ENCODE results near the gene FAU.
"Not testable (repeated sequence)": the region's sequence is repeated elsewhere in the genome, so short reads cannot be mapped to it uniquely, and the experiment has no call there.

Gene FAU

DNA sequence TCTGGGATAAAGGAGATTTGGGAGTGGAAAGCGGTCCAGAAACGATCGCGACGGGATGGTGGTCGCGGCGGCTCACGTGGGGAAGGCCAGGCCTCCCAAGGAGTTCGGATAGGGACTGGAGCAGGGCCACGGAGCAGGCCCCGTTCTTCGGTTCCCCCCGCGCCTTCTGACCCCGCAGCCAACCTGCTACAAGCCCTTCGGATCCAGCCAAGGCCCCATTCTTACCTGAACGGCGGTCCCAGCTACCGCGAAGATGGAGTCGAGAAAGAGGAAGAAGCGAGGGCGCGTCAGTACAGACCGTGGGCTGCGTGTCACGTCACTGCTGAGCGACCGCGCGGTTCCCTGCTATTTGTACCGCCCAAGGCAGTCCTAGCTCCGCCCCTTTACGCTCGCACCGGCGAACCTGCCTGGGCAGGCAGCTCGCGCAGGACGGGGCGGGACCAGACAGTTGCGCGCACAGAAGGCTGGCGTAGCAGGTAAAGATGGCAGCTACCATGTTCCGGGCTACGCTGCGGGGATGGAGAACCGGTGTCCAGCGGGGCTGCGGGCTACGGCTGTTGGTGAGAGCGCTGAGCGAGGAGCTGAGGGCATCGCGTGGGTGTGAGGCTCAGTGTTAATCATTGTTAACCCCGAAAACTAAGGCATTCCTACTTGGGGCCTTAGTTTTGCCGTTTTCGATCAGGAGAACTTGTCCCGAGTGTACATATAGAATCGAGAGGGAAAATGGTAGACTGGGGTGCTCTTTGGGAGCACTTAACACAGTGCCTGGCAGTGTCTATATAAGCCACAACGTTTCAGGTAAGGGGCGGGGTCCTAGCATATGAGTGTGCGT, at the start of gene FAU, which contains the start of gene MRPL49:
Gene FAU (minus strand): TSS at position 270 of the 832 bp plus-strand sequence. CDS start 321 bp downstream, outside the sequence.
Gene MRPL49 (plus strand): TSS at position 457 of the 832 bp plus-strand sequence. CDS start 26 bp downstream, at position 483.
- peak; percentile 99 for DNase-seq

DNA sequence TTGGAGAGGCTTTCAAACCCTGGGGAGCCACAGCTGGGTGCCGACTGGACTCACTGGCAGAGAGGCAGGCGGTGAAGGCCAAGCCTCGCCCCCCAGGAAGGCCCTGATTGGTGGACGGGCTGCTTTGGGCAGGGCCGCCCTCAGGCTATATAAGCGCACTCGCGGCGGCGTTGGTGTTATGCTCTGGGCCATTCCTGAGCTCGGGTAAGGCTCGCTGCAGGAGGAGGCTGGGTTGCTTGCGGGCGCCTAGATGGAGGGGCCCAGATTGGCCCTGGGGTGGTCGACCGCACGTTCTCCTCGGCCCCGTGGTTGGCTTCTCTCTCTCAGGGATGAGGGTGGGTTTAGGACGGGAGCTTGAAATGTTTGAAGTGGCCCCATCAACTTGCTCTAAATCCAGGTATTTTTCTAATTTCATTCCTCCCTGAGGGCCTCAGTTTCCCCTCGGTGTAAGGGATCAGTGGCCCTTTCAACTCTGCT, 48.2 kb upstream of the FAU start, which contains the start of gene SPDYC:
Gene SPDYC (plus strand): TSS at position 176 of the 477 bp plus-strand sequence. CDS start 1,125 bp downstream, outside the sequence.
- DNase-seq: no peak

DNA sequence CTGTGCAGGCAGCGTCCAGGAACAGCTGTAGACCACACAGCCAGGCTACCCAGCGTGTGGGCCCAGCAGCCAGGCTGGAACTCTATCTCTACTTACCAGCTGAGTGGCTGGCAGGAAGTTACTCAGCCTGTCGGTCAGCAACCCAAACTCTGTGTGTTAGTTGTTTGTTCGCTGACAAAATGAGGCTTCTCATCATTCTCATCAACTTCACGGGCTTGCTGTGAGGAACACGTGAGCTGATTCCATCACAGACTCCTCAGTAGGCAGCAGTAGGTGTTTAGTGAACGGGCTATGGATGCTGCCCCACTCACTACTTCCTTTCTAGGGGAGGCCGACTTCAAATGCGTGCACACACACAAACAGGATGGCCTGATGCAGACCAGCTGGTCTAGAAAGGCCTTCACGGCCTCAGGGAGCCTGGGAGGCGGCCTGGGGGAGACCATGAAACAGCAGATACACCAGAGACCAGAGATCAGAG, 47.3 kb upstream of the FAU start:
- DNase-seq: no peak

DNA sequence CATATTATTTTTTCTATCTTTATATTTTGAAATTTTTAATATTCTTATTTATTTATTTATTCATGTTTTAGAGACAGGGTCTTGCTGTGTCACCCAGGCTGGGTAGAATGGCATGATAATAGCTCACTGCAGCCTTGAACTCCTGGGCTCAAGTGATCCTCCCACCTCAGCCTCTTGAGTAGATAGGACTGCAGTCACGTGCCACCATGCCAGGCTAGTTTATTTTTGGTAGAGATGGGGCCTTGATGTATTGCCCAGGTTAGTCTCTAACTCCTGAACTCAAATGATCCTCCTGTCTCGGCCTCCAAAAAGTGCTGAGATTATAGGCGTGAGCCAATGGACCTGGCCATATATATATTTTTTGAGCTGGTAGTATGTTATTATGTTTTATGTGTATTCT, 45.7 kb upstream of the FAU start:
- DNase-seq: no peak

DNA sequence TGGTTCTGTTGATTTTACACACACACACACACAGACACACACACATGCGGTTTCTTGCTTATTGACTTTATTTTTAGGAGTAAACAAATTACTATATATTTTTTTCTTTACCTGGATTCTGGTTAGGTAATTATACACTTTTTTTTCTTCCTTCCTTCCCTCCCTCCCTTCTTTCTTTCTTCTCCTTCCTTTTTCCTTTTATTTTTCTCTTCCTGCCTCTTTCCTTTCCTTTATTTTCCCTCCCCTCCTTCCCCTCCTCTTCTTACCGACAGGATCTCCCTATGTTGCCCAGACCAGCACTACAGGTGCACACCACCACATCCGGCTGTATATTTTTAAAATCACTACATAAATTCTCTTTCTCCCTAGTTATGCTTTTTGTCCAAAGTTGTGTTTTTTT, 45.0 kb upstream of the FAU start:
- no peak for DNase-seq

DNA sequence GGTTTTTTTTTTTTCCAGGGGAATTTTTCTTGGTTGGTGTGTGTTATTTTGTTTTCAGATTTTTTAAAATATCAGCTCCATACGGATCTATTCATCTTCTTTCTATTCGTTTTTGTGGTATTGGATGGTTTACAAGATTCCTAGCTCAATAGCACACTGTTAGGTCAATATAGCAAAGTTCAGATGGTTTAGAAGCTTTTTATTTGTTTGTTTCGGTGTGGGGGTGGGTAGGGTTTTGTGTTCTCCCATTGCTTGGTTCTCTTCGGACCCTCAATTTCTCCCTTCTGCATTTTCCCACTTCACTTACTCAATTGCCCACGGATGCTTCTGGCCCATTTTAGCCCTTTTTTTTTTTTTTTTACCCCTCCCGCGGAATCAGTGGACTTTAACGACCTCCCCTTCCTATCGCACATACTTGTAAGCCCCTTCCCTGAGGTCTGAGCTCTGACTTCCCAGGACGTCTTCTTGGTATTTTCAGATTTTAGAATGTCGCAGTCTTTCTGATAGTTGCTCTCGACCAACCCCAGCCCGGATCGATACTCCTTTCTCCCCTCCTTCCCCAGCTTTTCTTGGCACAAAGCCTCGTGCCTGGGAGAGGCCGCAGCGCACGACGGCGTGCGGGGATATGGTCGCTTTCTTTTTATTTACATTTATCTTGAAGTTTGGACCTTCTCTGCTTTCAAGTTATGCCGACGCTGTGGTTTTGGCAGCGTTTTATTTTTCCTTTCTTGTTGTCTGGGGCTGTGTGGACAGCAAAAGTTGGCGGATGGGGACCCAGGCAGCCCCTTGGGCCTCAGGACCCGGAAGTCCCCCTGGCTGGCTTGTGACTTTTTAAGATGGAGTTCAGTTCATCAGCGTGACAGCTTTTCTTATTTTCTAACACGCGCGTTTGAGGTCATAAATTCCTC, 43.7 kb upstream of the FAU start:
- no peak for DNase-seq

DNA sequence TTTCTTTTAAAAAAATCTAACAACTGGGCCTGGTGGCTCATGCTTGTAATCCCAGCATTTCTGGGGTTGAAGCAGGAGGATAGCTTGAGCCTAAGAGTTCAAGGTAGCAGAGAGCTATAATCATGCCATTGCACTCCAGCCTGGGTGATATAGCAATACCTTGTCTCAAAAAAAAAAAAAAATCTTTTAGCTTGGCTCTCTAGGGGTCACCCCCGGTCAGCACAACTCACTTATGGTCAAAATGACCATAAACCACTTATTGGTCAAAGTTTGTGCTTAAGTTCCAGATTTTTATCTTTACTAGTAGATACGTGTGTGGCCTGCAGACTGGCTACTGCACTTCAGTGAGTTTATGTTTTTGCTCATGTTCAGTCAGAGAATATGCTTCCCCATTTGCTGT, 41.8 kb upstream of the FAU start:
- DNase-seq: no peak

DNA sequence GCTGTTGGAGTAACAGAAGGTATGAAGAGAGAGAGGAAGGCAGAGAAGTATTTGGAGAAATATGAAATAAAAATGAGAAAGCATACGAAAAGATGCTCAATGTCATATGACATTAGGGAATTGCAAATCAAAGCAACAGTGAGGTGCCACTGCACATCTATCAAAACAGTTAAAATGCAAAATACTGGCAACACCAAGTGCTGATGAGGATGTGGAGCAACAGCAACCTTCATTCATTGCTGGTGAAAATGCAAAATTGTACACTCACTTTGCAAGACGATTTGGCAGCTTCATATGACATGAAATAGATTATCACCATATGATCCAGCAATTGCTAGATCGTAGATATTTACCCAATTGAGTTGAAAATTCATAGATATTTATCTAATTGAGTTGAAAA, 38.7 kb upstream of the FAU start:
- DNase-seq: no peak

DNA sequence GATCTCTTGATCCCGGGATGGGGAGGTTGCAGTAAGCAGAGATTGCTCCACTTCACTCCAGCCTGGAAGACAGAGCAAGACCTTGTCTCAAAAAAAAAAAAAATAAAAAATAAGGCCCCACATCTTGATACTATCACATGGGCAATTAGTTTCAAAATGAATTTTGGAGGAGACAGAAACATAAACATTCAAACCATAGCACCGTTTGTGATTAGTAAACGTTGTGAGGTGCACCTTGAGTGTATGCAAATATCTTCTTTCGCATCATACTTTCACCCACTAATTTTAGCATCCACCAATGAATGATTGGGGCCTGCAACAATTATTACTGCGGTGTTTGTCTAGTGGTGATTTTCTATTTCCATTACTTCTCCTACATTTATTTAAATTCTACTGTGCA, 37.1 kb upstream of the FAU start:
- DNase-seq: no peak

DNA sequence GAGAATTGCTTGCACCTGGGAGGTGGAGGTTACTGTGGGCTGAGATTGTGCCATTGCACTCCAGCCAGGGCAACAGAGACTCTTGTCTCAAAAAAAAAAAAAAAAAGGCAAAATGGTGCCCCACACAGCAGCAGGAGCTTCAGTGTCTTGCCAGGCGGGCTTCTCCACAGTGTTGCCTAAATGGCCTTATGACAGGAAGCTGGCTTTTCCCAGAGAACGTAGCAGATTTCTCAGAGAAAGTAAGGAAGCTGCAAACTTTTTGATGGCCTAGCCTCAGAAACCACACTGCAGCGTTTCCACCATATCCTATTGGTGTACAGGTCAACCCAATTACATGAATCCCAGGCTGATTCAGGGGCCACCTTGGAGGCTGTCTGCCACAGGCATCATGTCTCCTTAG, 35.4 kb upstream of the FAU start:
- DNase-seq: no peak

DNA sequence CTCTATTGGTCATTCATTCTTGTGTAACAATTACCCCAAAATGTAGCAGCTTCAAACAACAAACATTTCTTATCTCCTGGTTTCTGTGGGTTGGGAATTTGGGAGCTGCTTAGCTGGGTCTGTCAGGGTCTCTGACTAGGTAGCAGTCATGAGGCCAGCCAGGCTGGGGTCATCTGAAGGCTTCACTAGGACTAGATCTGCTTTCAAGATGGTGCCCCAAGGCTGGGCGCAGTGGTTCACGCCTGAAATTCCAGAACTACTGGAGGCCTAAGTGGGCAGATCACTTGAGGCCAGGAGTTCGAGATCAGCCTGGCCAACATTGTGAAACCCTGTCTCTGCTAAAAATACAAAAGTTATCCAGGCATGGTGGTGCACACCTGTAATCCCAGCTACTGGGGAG, 35.0 kb upstream of the FAU start:
- no peak for DNase-seq

DNA sequence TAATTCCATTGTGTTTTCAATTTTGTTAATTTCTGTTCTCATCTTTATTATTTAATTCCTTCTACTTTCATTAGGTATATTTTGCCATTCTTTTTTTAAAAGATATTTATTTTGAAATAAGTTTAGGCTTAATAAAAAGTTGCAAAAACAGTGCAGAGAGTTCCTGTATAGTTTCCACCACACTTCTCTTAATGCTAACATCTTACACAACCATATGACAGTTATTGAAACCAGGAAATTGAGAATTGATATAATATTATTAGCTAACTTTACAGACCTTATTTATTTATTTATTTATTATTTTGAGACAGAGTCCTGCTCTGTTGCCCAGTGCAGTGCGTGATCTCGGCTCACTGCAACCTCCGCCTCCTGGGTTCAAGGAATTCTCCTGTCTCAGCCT, 34.3 kb upstream of the FAU start:
- DNase-seq: no peak

DNA sequence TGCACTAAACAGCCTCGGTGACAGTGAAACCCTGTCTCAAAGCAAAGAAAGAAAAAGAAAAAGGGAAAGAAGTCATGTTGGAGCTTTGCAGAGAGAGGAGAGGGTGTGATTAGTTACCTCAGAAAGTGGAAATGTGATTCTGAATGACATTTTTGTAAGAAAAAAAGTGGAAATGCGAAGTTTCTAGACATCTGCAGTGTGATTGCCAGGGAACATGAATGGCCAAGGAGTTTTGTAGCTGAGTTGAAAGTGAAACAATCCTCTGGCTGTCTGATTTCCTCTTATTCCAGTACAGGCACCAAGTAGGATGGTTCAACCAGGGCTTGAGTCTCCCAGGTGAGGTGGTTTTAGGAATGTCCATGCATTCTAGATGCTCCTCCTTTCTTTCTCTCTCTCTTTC, 30.2 kb upstream of the FAU start:
- no peak for DNase-seq

DNA sequence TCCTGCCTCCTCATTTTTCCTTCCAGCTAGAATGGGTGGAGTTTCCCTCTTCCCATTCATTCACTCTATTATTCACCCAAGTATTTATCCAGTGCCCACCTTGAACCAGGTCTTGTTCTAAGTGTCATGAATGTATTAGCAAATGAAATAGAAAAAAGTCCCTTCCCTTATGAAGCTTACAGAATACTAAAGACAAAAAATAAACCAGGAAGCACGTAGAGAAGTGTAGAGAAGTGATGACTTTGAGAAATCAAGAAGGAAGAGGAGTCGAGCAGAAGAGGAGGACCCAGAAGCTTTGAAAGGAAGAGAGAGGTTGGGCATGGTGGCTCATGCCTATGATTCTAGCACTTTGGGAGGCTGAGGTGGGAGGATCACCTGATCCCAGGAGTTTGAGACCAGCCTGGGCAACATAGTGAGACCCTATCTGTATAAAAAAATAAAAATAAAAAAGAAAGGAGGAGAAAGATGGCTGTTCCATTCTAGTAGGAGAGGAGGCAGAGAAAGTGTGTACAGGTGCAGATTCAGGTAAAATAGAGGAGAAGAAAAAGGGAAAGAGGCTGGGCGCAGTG, 29.5 kb upstream of the FAU start:
- no peak for DNase-seq

DNA sequence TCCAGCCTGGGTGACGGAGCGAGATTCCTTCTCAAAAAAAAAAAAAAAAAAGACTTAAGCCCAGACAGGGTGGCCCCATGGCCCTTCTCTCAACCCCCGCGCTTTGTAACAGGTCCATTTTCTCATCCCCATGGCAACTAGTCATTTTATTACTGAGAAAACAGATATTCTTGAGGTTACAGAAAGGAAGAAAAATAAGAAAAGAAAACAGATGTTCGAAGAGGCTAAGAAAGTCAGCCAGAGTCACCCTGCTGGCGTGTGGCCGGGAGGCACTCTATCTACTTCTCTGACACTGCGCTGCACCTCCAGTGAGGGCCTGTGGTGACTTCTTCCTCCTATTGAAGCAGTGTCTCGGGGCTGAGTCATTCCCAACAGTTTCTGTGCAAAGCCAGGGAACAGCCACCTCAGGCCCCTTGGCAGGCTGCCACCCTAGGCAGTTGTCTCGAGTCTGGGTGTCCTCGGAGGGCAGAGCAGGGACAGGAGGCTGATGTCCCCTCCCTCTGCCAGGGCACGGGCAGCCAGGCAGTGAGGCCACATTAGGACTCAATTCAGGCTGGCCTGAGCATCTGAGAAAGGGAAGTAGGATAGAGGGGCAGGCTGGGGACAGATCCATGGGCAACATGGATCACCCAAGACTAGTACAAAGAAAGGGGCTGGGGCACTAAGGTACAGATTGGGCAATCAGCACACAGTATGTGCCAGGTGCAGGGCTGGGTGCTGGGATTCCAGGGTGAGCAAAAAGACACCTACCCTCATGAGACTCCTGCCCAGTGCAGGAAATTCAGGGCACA, 28.8 kb upstream of the FAU start:
- peak in 1 of 2 donors; percentile 79 for DNase-seq

DNA sequence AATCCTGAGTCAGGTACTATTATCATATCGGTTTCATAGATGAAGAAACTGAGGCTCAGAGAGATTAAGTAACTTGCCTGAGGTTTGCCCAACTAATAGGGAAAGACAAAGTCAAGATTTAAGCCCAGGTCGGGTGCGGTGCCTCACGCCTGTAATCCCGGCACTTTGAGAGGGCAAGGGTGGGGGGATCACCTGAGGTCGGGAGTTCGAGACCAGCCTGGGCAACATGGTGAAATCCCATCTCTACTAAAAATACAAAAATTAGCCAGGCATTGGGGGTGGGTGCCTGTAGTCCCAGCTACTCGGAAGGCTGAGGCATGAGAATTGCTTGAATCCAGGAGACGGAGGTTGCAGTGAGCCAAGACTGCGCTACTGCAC, 28.2 kb upstream of the FAU start:
- DNase-seq: not testable (repeated sequence)

DNA sequence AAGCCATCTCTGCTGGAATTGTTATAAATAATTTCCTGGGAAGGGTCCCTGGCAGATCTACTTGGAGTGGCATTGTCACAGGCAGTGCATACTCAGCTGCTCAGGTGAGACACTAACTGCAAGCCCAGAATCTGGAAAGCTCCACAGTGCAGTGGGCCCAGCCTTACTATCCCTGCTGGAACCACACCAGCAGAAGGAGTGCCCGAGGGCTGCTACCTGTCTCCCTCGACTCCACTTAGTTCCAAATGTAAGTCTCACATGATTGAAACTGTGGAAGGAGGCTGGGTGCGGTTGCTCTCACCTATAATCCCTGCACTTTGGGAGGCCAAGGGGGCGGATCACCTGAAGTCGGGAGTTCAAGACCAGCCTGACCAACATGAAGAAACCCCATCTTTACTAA, 26.7 kb upstream of the FAU start:
- no peak for DNase-seq

DNA sequence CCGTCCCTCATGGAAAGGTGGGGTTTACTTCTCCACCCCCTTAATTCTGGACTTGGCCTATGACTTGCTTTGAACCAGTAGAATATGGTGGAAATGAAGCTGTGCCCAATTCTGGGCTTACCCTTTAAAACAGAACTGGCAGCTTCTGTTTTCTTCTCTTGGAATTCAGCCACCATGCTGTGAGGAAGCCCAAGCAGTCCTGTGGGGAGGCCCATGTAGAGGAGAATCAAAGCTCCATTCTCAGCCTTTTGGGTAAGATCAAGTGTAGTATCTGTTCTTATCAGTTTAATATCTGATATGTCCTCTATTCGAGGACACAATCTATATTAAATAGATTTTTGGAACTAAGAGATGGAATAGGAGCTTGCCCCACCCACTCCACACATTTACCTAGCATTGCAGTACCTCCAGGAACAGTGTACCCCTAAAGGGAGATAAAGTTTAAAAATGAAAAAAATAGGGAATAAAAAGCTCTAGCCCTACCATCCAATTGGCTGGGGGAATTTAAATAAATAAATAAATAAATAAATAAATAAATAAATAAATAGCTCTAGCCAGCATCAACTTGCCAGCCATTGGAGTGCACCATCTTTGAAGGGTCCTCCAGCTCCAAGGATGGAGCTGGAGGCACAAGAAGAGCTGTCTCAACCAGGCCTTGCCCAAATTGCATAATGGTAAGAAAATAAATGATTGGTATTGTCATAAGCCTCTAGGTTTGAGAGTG, 25.6 kb upstream of the FAU start:
- DNase-seq: no peak

DNA sequence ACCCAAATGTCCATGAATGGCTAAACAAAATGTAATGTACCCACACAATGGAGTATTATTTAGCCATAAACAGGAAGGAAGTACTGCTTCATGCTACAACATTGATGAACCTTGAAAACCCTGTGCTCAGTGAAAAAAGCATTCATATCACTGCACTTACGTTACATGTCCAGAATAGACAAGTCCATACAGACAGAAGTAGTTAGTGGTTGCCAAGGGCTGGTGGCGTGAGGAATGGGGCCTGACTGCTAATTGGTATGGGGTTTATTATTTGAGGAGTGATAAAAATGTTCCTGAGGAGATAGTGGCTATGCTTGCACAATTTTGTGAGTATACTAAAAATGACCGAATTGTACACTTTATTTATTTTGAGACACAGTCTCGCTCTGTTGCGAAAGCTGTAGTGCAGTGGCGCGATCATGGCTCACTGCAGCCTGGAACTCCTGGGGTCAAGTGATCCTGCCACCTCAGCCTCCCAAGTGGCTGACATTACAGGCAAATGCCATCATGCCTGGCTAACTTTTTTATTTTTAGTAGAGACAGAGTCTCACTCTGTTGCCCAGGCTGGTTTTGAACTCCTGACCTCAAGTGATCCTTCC, 20.1 kb upstream of the FAU start:
- DNase-seq: no peak

DNA sequence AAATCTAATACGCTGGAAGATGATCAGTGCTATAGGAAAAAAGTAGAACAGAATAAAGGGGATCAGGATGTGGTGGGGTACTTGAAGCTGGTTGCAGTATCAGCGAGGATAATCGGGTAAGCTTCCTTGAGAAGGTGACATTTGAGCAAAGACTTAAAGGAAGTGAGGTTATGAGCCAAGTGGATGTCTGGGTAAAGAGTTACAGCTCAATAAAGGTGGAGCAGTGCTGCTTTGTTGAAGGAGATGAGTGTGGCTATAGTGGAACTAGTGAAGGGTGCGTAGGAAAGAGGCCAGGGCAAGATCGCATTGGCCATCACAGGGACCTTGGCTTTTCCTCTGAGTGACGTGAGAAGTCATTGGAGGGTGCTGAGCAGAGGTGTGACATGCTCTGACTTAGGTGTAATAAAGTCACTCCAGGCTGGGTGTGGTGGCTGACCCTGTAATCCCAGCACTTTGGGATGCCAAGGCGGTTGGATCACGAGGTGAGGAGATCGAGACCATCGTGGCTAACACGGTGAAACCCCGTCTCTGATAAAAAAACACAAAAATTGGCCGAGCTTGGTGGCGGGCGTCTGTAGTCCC, 14.7 kb upstream of the FAU start:
- DNase-seq: no peak

All from CD4-positive, alpha-beta T cell treated with Interleukin-1 beta for 1 hour (primary cell).